ENCODE data around the gene TRAPPC2. TPM values are rescaled to one million over a fixed set of nuclear protein-coding genes. Genes with fewer than 3 reads are reported as not detected.

Gene TRAPPC2
- total RNA-seq, result 7.1 TPM
- long read RNA-seq, partial matches to known transcripts, result 0 of 6 reads
- long read RNA-seq, other reads (novel, unspliced or antisense), result 1 of 6 reads

DNA sequence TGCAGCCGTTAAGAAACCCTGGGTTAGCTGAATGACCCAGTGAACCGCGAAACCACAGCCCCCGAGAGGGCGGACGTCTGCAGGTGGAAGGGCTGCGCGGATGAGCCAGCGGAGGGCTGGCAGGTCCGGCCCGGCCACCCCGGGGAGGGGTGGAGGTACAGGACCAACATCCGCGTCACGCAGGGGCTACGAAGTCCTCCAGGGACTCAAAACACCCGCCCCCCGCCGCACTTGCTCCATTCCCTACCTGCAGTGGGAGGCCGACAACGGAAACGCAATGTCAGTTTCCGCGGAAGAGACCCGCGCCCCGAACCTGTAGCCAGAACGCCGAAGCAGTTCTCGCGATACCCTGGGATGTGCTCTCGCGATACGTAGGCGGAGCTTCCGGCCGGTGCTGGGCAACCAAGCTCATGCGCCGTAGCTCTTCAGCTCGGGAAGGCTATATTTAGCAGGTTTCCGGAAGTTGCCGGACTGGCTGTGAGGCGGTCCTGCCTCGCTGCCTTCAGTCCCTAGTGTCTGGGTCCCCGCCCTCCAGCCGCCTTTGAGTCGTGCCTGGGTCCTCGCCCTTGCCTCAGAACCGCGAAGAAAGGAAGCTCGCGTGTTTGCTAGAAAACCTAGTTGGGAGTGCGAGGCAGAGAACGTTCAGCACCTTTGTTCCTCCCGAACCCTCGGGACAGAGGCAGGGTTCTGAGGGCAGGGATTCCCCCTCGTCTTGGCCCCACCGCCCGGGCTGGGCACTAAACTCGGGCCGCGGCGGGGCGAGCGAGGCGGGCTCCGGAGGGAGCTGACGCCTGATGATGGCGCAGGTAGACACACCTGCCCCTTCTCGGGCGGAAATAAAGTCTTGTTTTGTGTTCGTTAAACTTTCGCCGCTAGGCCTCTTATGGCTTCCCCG lies at the start of gene TRAPPC2, which contains the start of gene OFD1:
Gene TRAPPC2, minus strand, starts transcription at position 343 of the 895 bp plus-strand sequence. CDS start 14,657 bp downstream, outside the sequence.
Gene OFD1, plus strand, starts transcription at position 471 of the 895 bp plus-strand sequence. Its CDS starts 324 bp downstream, at position 795.
- ATAC-seq (peak; percentile 100), DNase-seq (ENCODE audit: missing footprints) (peak; percentile 93)
- intact Hi-C loops (cut with DNase I), result loop anchor here (5.0 kb wide), 2 partner anchors 42 to 72 kb away; no protein-coding TSS in a partner anchor

DNA sequence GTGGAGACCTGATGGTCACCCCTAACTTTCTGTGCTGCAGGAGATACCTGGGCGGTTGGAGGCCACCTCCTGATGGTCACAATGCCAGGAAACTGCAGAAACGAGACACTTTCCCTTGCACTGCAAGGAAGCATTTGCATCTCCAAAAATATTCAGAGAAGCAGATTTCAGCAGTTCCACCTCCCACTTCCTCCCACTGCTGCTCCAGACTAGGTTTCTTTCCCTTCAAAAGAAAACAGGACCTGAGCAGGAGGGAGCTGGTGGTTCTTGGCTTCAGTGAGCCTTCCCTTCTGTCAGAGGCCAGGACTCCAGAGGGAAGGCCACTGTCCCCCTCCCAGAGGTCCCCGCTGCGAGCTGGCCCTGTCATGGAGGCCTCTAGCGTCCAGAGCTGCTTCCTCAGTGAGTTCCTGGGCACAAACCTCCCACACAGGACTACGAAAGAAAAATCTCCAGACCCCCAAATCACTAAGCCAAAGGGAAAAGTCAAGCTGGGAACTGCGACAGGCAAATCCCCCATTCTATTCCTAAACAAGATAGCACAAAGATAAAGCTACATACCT lies 46.5 kb upstream of the TRAPPC2 start:
- ATAC-seq (no peak), DNase-seq (ENCODE audit: missing footprints) (no peak)
- intact Hi-C loops (cut with DNase I), result no loop called here

DNA sequence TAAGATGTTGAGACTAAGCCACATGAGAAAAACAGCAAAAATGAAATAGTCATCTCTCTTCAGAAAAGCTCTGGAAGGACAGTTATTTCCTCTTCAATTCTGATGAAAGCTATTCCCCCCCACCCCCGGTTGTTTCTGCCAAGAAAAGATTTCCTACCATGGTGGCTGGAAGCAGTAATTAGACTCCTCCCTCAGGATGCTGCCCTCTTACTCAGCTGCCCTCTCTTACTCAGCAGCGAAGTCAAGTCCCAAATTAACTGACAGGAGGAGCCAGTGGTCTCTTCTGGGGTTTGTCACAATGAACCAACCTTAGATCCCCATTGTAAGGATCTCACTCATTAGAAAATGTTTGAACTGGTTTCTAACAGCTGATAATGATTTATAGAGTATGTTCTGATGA lies 44.5 kb upstream of the TRAPPC2 start:
- ATAC-seq (no peak), DNase-seq (ENCODE audit: missing footprints) (no peak)
- intact Hi-C loops (cut with DNase I), result no loop called here

DNA sequence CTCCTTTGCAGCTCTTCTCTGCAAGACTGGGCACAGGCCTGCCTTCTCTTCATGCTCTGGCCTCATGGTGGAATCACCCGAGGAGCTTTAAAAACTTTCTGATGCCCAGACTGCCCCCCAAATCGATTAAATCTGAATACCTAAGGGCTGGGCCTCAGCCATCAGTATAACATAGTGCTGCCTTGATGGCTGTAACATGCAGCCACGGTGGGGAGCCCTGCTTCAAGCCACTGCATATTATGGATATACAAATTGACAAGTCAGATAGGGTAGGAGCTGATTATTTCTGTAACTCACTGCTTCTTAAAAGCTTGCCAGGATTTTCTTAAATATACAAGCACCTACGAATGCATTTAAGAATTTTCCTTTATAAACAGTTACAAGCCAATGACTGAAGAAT lies 42.0 kb upstream of the TRAPPC2 start:
- DNase-seq (ENCODE audit: missing footprints), result no peak
- intact Hi-C loops (cut with DNase I), result no loop called here
- ATAC-seq, result no peak

DNA sequence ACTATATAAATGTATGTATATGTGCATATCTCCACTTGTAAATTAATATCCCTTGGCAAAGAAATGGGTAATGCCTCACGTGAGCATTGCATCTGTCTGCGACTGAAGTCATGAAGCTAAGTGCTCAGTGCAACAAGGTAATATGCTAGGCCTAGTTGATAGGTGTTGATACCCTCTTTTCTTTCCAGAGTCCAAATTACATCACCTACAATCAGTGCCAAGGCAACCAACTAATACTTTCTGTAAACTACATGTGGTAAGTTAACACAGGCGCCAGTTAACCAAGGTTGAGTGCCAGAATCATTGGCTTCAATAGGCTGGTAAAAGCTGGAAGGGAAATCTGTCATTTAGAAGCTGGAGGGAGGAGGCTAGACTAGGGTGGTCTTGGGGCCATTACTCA lies 41.4 kb upstream of the TRAPPC2 start:
- ATAC-seq (no peak), DNase-seq (ENCODE audit: missing footprints) (no peak)
- intact Hi-C loops (cut with DNase I), result no loop called here

DNA sequence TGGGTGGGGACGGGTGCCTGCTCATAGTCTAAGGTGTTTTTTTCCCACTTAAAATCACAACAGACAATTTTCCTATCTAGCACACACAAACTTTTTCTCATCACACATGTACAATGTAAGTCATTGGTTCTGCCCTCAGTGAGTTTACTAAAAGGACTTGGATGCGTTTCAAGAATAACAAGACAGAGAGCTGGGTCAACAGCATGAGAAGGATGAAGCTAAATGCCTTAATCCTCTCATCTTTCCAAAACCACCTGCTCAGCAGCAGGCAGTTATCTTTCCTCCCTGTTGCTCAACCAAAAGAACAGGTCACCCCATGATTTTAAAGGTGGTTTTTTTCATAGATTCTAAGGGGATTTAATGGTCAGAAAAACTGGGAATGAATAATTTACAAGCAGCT lies 40.3 kb upstream of the TRAPPC2 start:
- ATAC-seq (no peak), DNase-seq (ENCODE audit: missing footprints) (no peak)
- intact Hi-C loops (cut with DNase I), result no loop called here

DNA sequence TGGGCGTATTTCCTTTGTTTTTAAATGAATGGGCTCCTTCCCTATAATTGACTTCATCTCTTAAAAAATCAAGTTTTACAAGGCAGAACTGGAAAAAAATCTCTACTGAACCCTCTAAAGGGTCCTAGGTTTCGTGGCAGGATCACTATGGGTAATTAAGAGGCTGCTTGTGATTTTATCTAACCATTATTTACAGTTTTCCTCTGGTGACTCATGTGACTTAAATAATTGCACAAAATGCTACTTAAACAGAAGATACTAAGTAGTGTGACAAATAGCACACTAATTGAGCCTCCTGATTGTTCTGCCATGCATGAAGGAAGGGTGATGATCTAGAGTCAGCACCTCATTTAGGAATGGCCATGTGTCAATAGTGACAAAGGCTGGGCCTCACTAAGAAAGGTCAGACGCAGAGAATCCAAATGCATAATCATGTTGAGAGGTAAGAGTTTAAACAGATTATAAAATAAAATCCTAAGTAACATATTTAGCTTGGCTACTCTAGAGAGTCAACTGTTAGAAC lies 35.7 kb upstream of the TRAPPC2 start:
- DNase-seq (ENCODE audit: missing footprints) (no peak), ATAC-seq (no peak)
- intact Hi-C loops (cut with DNase I), result no loop called here

DNA sequence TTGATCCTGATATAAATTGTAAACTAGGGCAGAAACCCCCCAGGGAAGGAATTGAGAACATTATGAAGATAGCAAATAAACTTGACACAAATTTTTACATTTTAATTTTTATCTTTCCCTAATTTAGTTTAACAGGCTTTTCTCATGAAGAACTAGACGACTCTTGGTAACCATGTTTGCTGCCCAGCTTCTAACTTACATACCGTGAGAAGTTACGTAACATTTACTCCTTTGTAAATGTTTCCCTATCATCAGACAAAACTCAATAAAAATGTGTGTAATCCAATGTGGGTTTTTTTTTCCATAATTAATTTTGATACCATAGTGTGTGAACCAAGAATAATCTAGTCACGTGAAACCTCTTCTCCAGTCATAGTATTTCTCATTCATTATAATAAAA lies 34.5 kb upstream of the TRAPPC2 start:
- no peak for DNase-seq (ENCODE audit: missing footprints)
- intact Hi-C loops (cut with DNase I), result no loop called here

DNA sequence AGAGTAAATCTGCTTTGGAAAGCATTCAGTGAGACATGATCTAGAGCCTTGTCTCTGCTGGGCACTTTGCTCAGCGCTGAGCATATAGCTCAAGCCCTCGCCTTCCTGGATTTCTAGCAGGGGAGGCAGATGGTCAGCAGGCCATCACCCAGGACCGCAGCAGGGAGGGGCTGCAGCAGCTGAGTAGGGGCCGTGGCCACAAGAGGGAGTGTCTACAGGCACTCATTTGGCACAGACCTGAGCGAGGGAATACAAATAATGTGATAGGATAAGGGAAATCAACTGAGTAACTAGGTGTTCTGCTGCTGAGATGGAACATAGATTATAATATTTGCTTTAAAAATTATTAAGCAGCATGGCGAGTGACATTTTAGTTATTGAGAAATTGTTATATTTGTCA lies 30.3 kb upstream of the TRAPPC2 start:
- intact Hi-C loops (cut with DNase I), result no loop called here
- DNase-seq (ENCODE audit: missing footprints), result no peak

More for the DNA sequence above, 34.5 kb upstream of the TRAPPC2 start:
- no peak for ATAC-seq

GRCh38 chrX:13764281-13764680 lies 29.9 kb upstream of the TRAPPC2 start:
- no peak for DNase-seq (ENCODE audit: missing footprints)
- intact Hi-C loops (cut with DNase I), result no loop called here
- no peak for ATAC-seq

More for the DNA sequence above, 30.3 kb upstream of the TRAPPC2 start:
- no peak for ATAC-seq

DNA sequence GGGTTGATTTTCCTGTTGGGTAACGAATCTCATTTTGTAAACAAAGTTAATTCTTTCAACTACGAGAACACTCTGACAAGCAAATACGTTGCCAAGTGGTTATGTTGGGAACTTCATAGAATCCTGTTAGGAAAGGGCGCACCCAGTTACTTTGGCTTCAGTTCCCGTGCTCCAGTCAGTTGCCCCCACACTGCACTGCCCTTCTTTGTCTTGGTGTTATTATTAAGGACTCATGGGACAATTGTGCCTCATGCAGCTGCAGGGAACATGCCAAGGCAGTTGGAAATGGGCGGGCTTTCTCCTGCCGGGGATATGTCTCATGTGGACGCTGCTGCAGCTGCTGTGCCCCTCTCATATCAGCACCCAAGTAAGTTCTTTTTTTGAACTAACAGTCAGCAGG lies 29.1 kb upstream of the TRAPPC2 start:
- intact Hi-C loops (cut with DNase I), result no loop called here
- ATAC-seq (no peak), DNase-seq (ENCODE audit: missing footprints) (no peak)

DNA sequence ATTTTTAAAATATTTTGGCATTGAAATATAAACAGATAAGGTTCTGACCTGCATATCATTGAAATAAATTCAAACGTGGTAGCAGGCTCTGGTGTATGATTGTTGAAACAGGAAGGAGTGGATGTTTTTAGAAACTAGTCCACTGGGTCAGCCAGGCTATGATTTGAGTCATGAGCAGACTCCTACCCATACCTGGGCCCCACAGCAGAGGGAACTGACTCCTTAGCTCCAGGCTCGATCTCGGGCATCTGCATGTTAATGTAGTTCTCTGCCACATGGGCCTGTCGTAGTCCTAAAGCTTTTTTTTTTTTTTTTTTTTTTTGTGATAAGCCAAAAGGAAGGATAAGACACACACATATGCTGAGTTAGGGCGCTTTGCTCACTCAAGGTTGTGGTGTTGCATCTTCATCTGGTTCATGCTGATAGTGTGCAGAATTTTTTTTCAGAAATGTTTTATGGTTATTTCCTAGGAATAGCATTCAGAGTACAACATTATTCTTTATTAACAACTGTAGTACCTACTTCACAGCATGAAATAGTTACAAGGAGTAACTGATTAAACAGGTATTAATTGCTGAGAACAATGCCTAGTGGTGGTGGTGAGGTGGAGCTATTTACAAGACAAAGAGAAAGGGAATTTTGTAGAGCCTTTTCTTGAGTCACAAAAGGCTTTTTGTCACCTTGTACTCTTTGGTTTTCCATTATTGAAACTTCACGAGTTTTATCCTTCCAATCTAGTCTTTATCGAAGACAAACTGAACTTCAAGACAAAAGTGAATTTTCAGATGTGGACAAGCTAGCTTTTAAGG lies 27.4 kb upstream of the TRAPPC2 start:
- ATAC-seq (no peak), DNase-seq (ENCODE audit: missing footprints) (no peak)
- intact Hi-C loops (cut with DNase I), result no loop called here

DNA sequence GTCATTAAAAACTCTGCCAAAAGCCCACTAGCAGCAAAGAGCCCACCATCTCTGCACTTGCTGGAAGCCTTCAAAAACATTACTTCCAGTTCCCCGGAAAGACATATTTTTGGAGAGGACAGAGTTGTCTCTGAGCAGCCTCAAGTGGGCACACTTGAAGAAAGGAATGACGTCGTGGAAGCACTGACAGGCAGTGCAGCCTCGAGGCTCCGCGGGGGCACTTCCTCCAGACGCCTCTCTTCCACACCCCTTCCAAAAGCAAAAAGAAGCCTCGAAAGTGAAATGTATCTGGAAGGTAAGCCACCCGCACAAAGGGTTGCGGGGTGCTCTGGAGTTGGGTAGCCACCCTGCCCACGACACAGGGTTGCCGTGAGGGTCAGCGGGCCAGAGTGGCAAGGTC lies 26.0 kb upstream of the TRAPPC2 start:
- ATAC-seq (no peak), DNase-seq (ENCODE audit: missing footprints) (no peak)
- intact Hi-C loops (cut with DNase I), result no loop called here

DNA sequence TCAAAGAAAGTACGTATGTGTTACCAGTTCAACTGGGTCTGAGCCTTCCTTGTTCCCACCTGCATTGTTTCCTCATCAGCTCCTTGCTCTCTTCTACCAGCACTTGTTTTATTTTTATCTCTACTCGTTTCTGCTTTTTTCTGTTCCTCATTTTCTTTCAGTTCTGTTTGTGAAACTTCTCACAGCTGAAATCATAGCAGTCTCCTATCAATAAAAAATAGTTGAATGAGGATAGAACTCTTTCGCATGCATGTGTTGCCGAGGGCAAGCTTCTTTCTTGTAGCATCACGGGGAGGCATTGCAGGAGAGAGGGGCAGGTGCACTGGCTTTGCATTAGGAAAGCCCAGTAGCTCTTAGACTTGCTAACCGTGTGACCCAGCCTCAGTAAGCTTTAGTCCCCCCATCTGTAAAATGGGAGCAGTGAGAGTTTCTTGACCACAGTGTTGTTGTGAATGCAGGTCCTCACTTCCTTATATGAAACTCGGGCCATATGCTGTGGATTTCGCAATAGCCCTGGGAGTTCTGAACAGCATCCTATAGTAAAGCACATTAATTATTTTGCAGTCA lies 24.8 kb upstream of the TRAPPC2 start:
- no peak for ATAC-seq

DNA sequence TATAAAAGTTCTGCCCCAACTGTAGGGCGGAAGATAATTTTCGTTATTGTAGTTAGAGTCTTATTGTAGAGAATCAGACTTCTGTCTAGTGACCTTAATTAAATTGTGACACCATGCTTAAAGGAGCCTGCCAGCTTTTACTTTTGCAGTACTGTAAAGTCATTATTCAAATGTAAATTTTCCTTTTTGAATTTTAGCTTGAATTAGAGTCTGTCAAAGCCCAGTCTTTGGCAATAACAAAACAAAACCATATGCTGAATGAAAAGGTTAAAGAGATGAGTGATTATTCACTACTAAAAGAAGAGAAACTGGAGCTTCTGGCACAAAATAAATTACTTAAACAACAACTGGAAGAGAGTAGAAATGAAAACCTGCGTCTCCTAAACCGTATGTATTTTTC lies 22.0 kb upstream of the TRAPPC2 start:
- DNase-seq (ENCODE audit: missing footprints) (no peak), ATAC-seq (no peak)
- intact Hi-C loops (cut with DNase I), result no loop called here

More for the DNA sequence above, 24.8 kb upstream of the TRAPPC2 start:
- intact Hi-C loops (cut with DNase I), result no loop called here
- DNase-seq (ENCODE audit: missing footprints), result no peak

DNA sequence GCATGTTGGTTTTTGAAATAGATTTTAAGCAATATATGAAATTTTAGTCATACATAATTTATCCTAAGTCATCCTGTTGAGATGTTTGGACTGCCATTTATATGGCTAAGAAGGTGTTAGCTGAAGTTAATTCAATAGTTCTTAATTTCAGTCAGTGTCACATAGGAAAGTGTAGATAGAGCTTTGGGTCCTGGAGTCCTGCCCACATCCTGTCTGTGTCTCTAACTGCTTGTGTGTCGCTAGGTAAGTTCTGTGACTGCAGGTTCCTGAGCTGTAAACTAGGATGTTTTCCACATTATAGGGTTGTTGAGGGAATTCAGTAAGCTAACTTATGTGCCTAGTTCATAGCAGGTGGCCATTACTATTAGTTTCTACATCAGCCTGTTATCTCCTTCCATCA lies 20.8 kb upstream of the TRAPPC2 start:
- no peak for ATAC-seq
- intact Hi-C loops (cut with DNase I), result no loop called here
- DNase-seq (ENCODE audit: missing footprints), result no peak

DNA sequence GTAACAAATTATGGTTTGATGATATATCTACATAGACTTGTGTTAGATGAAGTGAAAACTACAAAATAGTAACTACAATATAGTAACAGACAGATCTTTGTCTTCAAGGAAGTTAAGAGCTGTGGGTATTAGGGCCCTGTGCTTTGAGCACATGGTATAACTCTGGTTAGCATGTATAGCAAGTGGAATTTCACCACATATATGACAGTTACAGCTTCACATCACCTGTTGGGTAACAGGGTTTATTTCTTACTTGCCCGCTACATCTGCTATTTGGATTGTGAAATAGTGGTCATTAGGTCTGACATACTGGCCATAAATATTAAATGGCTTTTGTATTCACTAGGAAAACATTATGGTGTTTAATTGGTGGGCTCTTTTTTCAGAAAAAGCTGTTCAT lies 20.3 kb upstream of the TRAPPC2 start:
- ATAC-seq, result no peak
- DNase-seq (ENCODE audit: missing footprints), result no peak
- intact Hi-C loops (cut with DNase I), result no loop called here

DNA sequence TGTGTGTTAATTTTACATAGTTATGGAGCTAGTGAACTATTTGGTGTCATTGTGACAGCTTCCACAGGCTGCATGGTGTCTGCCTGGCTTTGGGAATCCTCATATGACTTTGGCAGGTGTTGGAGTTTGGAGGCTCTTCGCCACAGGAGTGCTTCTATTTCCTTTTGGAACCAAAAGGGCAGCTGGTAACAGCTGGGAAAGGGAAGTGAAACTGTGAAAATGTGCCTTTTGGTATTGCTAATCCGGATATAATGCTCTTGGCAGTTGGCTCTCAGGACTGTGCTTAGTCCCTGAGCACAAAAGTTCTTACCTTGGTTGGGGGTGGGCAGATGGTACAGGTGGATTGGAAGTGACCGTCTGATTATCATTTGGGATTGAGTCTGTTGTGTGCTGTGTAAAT lies 18.2 kb upstream of the TRAPPC2 start:
- intact Hi-C loops (cut with DNase I), result no loop called here
- DNase-seq (ENCODE audit: missing footprints) (no peak), ATAC-seq (no peak)

GRCh38 chrX:13752141-13752540 lies 17.7 kb upstream of the TRAPPC2 start:
- ATAC-seq, result no peak
- no peak for DNase-seq (ENCODE audit: missing footprints)
- intact Hi-C loops (cut with DNase I), result no loop called here

Data from Right ventricle myocardium inferior (tissue), 1 donor.